Lung (tissue), 12 donors: ENCODE data around the gene CUBN. TPM values are rescaled to one million over a fixed set of nuclear protein-coding genes. Genes with fewer than 3 reads are reported as not detected.

ENCODE experiments used
- ATAC-seq: fragments of 200-7000 bp; cut with Tn5 transposase; one replicate; pipeline ENCODE4 v1.9.1; 2020; ENCODE audit warnings: moderate number of reproducible peaks; ENCODE audit not compliant: insufficient read depth, low FRiP score
- DNase-seq, 3 donors: peaks; one replicate each; pipeline ENCODE4 v3.0.0-alpha.2; 2013 to 2017
- H3K27ac ChIP-seq, 2 donors: one replicate each; pipeline ENCODE4 v1.5.1; 2013; ENCODE audit warnings: mild to moderate bottlenecking in 2 of 2, moderate library complexity in 2 of 2, control low read depth in 1 of 2, inconsistent platforms in 1 of 2, low read depth in 1 of 2, low read length in 1 of 2
- H3K27me3 ChIP-seq, 3 donors: one replicate each; pipeline ENCODE4 v1.5.1; 2013; ENCODE audit warnings: low read length in 2 of 3; ENCODE audit not compliant: control insufficient read depth in 3 of 3, insufficient read depth in 3 of 3
- H3K36me3 ChIP-seq, 4 donors: one replicate each; pipeline ENCODE4 v1.5.1; 2013; ENCODE audit warnings: low read length in 4 of 4, mild to moderate bottlenecking in 1 of 4, moderate library complexity in 1 of 4; ENCODE audit not compliant: control insufficient read depth in 4 of 4, insufficient read depth in 4 of 4
- H3K4me1 ChIP-seq, 5 donors: one replicate each; pipeline ENCODE4 v1.5.1; 2013; ENCODE audit warnings: low read length in 5 of 5, mild to moderate bottlenecking in 2 of 5, moderate library complexity in 1 of 5; ENCODE audit not compliant: control insufficient read depth in 5 of 5, insufficient read depth in 5 of 5
- H3K4me3 ChIP-seq: one replicate; pipeline ENCODE4 v1.5.1; 2013; ENCODE audit warnings: mild to moderate bottlenecking, control low read depth, moderate library complexity
- H3K9ac ChIP-seq, 2 donors: one replicate each; pipeline ENCODE4 v1.5.1; 2013; ENCODE audit warnings: low read length in 2 of 2, control low read depth in 1 of 2; ENCODE audit not compliant: insufficient read depth in 1 of 2
- H3K9me3 ChIP-seq, 4 donors: one replicate each; pipeline ENCODE4 v1.5.1; 2013; ENCODE audit warnings: low read length in 3 of 4, mild to moderate bottlenecking in 1 of 4, moderate library complexity in 1 of 4; ENCODE audit not compliant: control insufficient read depth in 4 of 4, insufficient read depth in 3 of 4
- CTCF ChIP-seq: IDR thresholded peaks from 2 replicates; pipeline ENCODE4 v1.5.1; 2012; ENCODE audit warnings: mild to moderate bottlenecking; ENCODE audit errors: control extremely low read depth, extremely low read depth
- WGBS, 2 donors: extraction: QIAGEN DNeasy Blood & Tissue Kit; methylation state at CpG; one replicate each; pipeline ENCODE4 v1.1.7; 2013; 5-methylcytosine and 5-hydroxymethylcytosine counted together
- polyA plus RNA-seq, 2 donors: library from polyadenylated mRNA; stranded (reverse); fragments of 200-250 nt; gene quantifications; one replicate each; pipeline ENCODE4 v1.2.1, GENCODE V29; 2013
- total RNA-seq, 2 donors: library from RNA; depleted of rRNA in 1 of 2; stranded (reverse); fragments of >200 nt in 1 of 2; gene quantifications; one replicate each; pipeline ENCODE4 v1.2.1, GENCODE V29; 2014 to 2021
- donor health status: control.
- donor health status: control.
- donor health status: Bipolar disorder and iron deficiency.
- donor health status: healthy.
- donor health status: DM: yes; HTN: yes; CAD: no.

Gene CUBN
- total and polyA plus RNA-seq, 4 donors, result 0.33 to 5.1 (median 1.0) TPM

GRCh38 chr10:17076626-17077345, 52.8 kb downstream of the CUBN start:
- Histone ChIP-seq H3K9ac (no peak overlapping the region), H3K9me3 (no peaks in the 10 kb centered on the region), H3K36me3 (no peaks in the 10 kb centered on the region), H3K4me1 (peaks cover 0 to 23% (median 3%) of the 10 kb centered on the region in 5 donors), H3K27ac (no peak overlapping the region), H3K4me3 (no peak overlapping the region), H3K27me3 (no peaks in the 10 kb centered on the region)
- TF ChIP-seq CTCF, result no peak
- WGBS, 2 donors, result 71 to 76% methylated on average over 8 of the region's 8 CpGs
- no peak for ATAC-seq
- peak in 1 of 3 donors; percentile 14 for DNase-seq

GRCh38 chr10:17075533-17076359, 53.9 kb downstream of the CUBN start:
- H3K9ac ChIP-seq, result no peak overlapping the region

GRCh38 chr10:17074541-17074847, 55.1 kb downstream of the CUBN start:
- TF ChIP-seq CTCF, result no peak

More at GRCh38 chr10:17075533-17076359, 53.9 kb downstream of the CUBN start:
- H3K4me3 ChIP-seq, result no peak overlapping the region
- peak; percentile 71 for ATAC-seq
- DNase-seq, result peak in 1 of 3 donors; percentile 54
- H3K36me3 ChIP-seq, result no peaks in the 10 kb centered on the region
- H3K4me1 ChIP-seq, result peaks cover 0 to 23% (median 3%) of the 10 kb centered on the region in 5 donors
- no peak for TF ChIP-seq CTCF
- peak overlapping the region in 1 of 2 donors; percentile 60 for H3K27ac ChIP-seq
- no peaks in the 10 kb centered on the region for H3K27me3 ChIP-seq
- no peaks in the 10 kb centered on the region for H3K9me3 ChIP-seq
- 82 to 94% methylated on average over 2 of the region's 2 CpGs for WGBS, 2 donors

More at GRCh38 chr10:17074541-17074847, 55.1 kb downstream of the CUBN start:
- no peak overlapping the region for H3K9ac ChIP-seq
- H3K36me3 ChIP-seq, result no peaks in the 10 kb centered on the region
- peaks cover 0 to 23% (median 3%) of the 10 kb centered on the region in 5 donors for H3K4me1 ChIP-seq
- H3K27ac ChIP-seq, result no peak overlapping the region
- no peak for DNase-seq
- no peaks in the 10 kb centered on the region for H3K27me3 ChIP-seq
- no peak for ATAC-seq
- H3K4me3 ChIP-seq, result no peak overlapping the region
- no peaks in the 10 kb centered on the region for H3K9me3 ChIP-seq
